T-helper 1 cell (primary cell): ENCODE data around the gene CCL25.
"Not testable (repeated sequence)": the region's sequence is repeated elsewhere in the genome, so short reads cannot be mapped to it uniquely, and the experiment has no call there.

Experiments
- DNase-seq, 5 donors: peaks; one replicate each; pipeline ENCODE4 v3.0.0-alpha.2; 2012 to 2020

Gene CCL25

DNA sequence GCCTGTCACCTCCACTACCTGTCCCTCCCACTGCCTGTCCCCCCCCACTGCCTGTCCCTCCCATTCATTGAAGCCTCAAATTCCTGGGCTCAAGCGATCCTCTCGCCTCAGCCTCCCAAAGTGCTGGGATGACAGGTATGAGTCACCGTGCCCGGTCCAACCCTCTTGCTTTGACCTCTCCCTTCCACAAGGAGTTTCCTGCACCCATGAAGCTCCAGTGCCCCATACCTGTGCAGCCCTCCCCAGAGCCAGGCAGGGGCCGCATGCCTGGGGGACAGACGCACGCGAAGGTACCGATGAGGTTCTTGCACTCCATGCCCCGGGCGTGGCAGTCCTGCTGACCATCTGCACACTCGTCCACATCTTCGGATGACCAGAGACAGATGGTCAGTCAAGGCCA, 34.3 kb downstream of the CCL25 start:
- DNase-seq = no peak

DNA sequence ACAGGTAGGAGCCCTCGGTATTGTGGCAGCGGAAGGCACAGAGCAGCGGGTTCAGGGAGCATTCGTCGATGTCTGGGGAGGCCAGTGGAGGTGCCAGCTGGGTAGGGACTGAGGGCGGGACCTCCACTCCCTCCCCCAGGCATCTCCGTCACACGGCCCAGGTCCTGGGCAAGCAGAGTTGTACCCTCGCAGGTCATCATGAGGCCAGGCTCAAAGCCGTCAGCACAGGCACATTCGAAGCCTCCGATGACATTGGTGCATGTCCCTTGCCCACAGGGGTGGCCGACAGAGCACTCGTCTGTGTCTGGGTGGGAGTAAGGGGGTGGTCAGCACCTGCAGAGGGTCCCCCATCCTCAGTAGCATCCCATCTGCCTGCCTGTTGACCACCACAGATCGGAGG, 35.3 kb downstream of the CCL25 start:
- no peak for DNase-seq

DNA sequence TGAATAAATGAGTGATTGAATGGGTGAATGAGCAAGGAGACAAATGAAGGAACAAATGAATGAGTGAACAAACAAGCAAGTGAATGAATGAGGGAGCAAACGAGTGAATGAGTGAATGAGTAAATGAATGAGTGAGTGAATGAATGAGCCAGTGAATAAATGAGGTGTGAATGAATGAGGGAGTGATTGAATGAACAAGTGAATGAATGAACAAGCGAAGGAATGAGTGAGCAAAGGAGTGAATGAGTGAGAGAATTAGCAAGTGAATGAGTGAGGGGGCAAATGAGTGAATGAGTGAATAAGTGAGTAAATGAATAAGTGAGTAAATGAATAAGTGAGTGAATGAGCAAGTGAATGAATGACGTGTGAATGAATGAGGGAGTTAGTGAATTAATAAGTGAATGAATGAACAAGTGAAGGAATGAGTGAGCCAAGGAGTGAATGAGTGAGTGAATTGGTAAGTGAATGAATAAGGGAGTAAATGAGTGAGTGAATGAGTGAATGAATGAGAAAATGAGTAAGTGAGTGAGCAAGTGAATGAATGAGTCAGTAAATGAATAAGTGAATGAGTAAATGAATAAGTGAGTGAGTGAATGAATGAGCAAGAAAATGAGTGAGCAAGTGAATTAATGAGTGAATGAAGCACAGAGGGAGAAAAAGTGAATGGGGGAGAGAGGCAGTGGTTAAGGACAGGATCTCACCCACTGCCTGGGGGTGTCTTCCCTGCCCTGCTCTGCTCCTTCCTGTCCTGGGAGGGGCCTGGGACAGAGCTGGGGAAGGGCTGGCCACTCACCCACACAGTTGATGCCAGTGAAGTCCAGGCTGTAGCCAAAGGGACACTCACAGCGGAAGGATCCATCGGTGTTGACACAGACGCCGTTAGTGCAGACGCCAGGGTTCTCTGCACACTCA, 36.4 kb downstream of the CCL25 start:
- no peak for DNase-seq

DNA sequence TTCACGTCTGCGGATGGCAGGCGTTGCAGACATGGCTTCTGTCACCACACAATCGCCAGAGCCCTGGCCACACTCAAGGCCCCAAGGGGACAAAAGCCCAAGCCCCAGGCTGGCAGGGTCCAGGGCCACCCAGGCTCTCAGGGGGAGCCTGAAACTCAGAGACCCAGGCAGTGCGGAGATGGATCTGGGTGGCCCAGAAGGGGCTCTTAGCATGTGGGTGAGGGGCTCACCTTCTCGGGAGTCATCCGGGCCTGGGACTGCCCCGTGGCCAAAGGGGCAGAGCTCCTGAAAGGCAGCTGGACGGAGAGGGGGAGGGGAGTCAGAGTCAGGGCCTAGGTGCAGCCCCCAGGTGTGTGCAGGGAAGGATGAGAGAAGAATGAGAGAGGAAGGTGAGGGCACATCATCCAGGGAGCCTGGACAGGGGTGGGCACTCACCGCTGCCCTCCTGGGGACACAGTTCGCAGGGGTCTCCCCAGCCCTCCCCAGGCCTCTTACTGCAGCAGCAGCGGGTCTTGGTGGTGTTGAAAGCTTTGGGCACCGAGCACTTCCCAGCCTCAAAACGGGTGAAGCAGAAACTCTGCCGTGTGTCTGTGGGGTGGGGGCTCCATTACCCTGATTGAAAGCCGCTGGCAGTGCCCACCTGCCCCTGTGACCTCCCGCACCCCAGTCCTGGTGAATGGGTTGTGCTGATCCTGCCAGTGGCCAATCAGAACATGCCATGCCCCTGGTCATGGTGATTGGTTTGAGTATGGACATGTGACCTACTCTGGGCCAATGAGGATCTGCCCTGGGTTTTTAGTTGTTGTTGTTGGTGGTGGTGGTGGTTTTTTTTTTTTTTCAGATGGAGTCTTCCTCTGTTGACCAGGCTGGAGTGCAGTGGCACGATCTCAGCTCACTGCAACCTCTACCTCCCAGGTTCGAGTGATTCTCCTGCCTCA, 37.4 kb downstream of the CCL25 start:
- DNase-seq = no peak

DNA sequence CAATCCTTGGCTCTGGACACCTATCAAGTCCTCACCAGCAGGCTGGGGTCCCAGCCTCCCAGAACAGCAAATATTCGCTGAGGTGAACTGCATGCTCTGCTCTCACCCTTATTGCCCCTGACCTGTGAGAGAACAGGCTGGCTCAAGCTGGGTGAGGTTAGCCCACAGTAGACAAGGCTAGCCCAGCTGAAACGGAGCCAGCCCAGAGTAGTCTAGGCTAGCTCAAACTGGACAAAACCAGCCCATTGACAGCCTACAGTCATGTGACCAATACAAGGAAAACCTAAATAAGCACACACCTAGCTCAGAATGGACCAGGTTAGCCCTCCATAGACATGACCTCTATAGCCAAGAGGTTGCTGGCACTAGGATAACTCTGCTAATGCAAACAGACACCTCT, 38.4 kb downstream of the CCL25 start:
- no peak for DNase-seq

DNA sequence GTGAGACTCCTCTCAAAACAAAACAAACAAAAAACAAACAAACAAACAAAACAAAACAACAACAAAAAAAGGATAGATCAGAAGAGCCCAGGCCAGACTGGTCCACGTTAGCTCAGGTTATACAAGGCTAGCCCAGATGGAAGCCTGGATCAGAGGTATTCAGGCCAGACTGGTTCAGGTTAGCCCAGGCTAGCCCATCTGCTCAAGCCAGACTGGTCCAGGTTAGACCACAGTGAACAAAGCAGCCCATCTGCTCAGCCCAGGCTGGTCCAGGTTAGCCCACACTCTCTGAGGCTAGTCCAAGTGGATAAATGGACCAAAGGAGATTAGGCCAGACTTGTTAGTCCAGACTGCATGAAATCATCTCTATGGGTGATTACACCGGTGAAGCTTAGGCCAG, 41.2 kb downstream of the CCL25 start:
- no peak for DNase-seq

DNA sequence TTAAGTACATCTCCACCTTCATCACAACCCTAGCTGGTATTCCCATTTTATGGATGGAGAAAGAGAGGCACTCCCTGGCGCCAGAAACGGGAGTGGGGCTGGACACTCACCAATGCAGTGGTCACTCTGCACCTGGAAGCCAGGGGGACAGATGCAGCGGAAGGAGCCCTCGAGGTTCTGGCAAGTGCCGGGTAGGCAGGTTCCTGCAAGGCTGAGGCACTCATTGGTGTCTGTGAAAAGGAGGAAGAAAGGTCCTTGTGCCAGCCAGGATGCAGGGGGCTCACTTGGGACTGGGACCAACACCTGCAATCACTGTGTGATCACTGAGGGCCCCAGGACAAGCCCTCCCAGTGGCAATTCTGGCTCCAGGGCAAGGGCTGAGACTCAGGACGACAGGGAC, 41.8 kb downstream of the CCL25 start:
- DNase-seq = no peak

DNA sequence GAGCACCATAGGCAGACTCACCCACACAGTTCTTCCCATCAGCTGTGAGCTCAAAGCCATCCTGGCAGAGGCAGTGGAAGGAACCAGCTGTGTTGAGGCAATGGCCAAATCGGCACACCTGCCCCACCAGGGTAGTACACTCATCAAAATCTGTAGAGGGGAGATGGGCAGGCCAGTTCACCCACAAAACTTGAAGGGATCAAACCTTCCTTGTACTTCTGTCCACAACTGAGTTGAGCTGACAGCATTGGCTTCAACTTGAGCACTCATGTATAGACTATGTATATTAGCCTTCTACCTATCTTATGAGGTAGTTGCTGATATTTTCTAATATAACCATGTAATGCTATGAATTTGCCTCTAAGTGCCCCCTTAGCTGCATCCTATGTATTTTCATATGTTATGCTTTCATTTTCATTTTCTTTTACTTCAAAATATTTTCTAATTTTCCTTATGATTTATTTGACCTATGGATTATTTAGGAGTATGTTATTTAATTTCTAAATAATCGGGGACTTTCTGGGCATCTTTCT, 42.9 kb downstream of the CCL25 start:
- DNase-seq = no peak

DNA sequence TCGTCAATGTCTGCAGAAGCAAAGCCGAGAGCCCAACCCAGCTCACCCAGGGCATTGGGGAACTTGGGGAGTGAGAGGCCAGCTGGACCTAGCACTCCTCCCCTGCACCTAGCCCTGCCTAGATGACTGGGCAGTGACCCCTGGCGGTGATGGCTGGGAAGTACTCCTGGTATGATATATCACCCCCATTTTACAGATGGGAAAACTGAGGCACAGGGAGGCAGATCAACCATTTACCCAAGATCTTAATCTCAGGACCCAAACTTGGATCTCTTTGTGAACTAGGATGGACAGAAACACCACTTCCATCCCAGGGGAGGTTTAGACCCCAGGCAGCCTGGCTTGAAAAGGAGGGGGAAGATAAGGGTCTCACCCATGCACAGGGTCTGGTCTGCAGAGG, 43.5 kb downstream of the CCL25 start:
- DNase-seq = no peak

DNA sequence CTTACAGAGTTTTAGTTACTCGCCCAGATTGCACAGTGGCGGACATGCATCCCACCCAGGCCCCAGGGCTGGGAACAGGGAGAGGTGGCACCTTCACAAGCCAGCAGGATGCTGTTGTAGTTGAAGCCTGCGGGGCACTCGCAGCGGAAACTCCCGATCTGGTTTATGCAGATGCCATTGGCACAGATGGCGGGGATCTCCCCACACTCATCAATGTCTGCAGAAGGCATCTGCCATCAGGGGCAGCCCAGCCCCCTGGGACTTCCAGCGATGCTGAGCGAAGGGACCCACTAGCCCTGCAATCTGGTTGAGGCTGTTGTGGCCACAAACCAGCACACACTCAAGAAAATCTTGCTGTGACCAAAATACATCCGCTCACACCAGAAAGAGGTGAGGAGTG, 44.6 kb downstream of the CCL25 start:
- DNase-seq = no peak

DNA sequence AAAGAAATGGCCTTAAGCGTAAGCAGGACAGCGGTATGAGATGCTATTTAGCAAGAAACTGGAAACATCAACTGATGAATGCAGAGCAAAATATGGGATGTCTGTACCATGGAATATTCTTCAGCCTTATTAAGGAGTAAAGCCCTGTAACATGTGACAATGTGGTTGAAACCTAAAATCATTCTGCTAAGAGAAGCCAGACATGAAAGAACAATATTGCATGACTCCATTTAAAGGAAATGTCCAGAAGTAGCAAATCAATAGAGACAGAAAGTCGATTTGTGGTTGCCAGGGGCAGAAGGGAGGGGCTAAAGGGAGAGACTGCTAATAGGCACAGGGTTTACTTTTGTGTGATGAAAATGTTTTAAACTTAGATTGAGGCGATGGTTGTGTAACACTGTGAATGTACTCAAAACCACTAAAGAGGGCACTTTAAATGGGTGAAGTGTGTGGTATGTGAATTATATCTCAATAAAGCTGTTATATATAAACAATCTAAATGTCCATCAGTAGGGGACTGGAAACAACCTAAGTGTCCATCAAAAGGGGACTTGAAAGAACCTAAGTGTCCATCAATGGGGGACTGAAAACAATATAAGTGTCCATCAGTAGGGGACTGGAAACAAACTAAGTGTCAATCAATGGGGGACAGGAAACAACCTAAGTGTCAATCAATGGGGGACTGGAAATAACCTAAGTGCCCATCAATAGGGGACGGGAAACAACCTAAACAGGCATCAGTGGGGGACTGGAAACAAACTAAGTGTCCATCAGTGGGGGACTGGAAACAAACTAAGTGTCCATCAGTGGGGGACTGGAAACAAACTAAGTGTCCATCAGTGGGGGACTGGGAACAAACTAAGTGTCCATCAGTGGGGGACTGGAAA, 45.4 kb downstream of the CCL25 start:
- no peak for DNase-seq

DNA sequence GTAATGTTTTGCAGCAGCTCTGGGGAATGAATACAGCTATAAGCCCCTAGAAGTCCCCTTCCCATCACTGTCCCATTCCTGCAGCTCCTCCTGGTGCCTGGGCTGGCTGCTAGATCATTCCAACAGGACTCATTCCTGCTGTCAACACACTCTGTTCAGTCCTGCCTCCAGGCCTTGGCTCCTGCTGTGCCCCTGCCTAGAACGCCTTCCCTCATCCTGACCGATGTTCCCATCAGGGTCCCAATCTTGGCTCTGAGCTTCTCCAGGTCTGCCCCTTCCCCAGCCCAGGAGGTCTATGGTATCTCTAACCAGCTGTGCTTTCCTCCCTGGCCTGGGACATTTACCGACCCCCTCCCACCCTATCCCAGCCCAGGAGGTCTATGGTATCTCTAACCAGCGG, 48.8 kb downstream of the CCL25 start:
- no peak for DNase-seq

DNA sequence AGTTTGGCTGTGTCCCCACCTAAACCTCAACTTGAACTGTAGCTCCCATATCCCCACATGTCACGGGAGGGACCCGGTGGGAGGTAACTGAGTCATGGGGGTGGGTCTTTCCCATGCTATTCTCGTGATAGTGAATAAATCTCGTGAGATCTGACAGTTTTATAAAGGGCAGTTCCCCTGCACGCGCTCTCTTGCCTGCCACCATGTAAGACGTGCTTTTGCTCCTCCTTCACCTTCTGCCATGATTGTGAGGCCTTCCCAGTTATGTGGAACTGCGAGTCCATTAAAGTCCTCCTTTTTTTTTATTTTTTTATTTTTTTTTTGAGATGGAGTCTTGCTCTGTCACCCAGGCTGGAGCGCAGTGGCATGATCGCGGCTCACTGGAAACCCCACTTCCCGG, 49.4 kb downstream of the CCL25 start:
- DNase-seq = not testable (repeated sequence)

DNA sequence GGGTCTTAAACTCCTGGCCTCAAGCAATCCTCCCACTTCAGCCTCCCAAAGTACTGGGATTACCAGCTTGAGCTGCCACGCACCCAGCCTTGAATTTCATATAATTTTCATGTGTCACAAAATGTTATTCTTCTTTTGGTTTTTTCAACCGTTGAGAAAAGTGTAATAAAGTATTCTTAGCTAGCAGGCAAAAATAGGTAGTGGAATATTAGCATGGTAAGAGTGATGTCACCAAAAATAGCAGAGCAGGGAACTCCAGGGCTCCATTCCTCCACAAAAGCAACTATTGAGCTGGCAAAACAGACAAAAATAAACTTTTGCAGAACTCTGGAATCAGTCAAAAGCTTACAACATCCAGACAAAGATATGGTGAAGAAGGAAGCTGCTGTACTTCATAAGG, 52.9 kb downstream of the CCL25 start:
- DNase-seq = no peak

DNA sequence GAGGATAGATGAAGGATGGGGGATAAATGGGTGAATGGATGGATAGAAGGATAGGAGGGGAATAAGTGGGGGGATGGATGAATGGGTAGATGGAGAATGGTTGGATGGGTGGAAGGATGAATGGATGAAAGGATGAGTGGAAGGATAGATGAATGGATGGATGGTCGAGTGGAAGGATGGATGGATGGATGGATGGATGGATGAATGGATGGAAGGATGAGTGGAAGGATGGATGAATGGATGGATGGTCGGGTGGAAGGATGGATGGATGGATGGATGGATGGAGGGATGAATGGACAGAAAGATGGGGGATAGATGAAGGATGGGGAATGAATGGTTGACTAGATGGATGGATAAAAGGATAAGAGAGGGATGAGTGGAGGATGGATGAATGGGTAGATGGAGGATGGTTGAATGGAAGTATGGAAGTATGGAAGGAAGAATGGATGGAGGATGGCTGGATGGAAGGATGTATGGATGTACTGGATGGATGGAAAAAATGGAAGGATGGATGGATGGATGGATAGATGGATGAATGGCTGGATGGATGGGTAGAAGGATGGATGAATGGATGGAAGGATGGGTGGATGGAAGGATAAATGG, 54.8 kb downstream of the CCL25 start:
- no peak for DNase-seq

DNA sequence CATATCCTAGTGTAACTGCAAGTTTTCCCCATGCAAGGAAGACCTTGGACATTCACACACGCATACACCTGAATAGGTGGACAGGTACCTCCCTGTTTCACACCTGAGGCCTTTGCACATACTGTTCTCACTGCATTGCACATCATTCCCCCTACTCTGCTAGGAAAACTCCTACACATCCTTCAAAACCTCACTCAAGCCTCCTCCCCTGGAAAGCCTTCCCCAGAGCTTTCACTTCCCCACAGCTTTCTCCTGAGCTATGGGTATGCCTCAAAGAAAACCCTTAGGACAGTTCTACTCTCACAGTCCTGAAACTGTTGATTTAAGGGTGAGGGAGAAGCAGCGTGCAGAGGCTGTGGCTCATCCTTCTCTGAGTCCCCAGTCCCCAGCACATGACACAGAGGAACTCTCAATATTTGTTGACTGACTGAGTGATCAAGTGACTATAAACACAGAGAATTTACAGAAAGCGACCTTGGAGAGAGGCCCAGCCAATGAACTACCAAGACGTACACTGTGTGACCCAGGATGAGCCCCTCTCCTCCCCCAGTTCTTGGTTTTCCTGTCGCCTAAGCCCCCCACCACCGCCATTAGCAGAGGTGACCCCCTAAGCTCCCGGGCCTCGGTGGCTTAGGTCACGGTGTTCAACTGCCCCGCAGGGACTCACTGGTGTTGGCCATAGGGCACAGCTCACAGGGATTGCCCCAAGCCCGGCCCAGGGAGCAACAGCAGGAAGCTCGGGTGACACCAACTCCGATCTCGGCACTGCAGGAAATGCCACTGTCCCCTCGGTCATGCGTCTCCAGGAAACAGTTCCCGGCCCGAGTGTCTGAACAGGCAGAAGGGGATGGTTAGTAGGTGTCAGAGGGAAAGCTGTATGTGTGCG, 56.2 kb downstream of the CCL25 start:
- DNase-seq = no peak

DNA sequence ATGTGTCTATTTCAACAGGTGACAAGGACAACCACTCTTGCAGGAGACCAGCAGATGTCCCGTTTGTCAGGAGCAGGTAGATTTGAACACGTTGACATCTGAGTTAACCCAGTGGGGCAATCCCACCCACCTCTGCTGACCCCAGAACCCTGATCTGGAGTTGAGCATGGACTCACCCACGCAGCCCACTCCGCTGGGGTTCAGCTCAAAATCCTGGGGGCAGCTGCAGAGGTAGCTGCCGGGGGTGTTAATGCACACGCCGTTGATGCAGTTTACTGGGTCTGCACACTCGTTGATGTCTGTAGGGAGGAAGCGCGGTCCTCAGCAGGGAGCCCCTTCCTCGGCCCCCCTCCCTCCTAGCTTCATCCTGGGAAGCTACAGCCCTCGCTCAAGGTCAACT, 56.9 kb downstream of the CCL25 start:
- DNase-seq = no peak

DNA sequence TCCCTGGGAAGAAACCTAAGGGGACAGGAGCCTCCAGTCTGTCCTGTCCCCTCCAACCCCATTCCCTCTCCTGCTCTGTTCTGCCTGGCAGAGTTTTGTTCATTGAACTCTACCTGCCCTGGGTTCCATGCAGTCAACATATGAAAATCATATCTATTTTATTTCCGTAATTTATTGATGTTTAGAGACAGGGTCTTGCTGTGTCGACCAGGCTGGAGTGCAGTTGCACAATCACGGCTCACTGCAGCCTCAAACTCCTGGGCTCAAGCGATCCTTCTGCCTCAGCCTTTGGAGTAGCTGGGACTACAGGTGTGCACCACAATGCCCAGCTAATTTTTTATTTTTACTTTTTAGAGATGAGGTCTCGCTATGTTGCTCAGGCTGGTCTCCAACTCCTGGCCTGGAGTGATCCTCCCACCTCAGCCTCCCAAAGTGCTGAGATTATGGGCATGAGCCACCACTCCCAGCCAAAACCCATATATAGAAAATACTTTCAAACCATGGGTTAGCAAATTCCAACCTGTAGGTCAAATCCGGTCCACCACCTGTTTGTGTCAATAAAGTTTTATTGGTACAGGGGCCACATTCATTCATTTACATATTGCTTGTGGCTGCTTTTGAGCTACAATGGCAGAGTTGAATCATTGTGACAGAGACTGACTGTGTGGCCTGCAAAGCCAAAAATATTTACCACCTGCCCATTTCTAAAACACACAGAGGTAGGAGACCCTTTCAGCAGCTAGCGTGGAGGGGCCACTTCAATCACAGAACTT, 57.5 kb downstream of the CCL25 start:
- DNase-seq = no peak

DNA sequence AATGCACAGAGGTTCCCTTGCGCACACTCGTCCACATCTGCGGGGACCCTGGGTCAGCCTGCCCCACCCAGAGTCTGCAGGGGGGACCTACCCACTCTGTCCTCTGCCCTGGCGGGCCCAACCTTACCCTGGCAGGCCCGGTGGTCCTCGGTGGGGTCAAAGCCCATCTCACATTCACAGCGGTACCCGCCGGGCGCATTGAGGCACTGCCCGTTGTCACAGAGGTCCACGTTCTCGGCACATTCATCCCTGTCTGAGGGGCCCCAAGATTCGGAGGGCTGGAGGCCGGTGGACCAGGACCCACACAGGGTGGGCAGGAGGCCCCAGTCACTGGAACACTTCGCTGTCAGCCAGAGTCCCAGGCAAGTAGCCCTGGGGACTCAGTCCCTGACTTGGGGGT, 58.4 kb downstream of the CCL25 start:
- no peak for DNase-seq

DNA sequence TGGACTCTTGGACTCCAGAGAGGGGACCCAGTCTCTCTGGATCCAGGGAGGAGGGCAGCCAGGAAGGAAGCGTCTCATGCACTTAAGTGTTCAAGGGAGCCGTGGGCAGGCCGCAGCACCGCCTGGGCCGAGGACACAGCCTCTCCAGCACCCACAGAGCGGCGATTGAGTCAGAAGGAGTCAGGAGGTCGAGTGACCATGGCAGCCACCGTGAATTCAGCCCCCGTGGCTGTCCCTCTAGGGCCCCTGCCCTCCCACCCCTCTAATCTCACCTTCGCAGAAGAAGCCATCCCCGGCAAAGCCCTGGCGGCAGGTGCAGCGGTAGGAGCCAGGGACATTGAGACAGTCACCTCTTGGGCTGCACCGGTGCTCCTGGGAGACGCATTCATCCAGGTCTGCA, 58.8 kb downstream of the CCL25 start:
- DNase-seq = no peak
